ENCODE results near the gene MOGAT1. TPM values are rescaled to one million over a fixed set of nuclear protein-coding genes. Genes with fewer than 3 reads are reported as not detected.

The MOGAT1 gene
- total and polyA plus RNA-seq, 2 of the 4 experiments (the other 2 are of a cell fraction): not detected

DNA sequence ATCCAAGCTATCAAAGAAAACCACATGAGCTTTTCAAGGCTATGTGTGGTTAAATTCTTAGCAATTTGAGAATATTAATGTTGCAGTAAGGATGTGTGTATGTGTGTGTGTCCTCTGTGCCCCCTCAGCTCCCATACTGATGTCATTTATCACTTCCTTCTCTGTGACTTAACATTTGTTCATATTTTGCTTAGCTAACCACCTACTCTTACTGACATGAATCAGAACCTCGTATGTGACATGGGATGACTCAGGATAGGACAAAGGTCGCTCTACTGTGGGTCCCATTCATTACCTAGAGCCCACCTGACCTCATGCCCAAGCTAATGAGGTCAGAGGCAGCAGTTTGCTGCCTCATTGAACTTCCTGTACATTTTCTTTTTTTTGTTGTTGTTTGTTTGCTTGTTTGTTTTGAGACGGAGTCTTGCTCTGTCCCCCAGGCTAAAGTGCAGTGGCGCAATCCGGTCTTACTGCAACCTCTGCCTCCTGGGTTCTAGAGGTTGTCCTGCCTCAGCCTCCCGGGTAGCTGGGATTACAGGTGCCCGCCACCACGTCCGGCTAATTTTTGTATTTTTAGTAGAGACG, 36.3 kb downstream of the MOGAT1 start:
- TF ChIP-seq SMC3 (IDR thresholded peaks at IDR 0.05; ENCODE audit: low read depth, low read length) (no peak), FOS (IDR thresholded peaks at IDR 0.05; ENCODE audit: low read depth, low read length) (peak; percentile 49; the same call in 1 of the 2 replicates)
- Histone ChIP-seq H3K18ac (ENCODE audit: low read depth, low read length) (peak overlapping the region; percentile 54; the same call in 1 of the 2 replicates), H3K9ac (ENCODE audit: low read depth, low read length) (no peak overlapping the region), H4K5ac (ENCODE audit: low read depth, low read length) (peak overlapping the region; percentile 58; the same call in 1 of the 2 replicates), H4K91ac (ENCODE audit: insufficient read depth, low read depth, low read length) (no peak overlapping the region), H3K4ac (ENCODE audit: low read depth, low read length) (peak overlapping the region; percentile 32; the same call in 1 of the 2 replicates), H4K8ac (ENCODE audit: low read depth in 2 of 2, low read length in 2 of 2) (0 out of 4 replicates have a peak overlapping the region, but pooled peaks of 1 of the 2 experiments have one; percentile 27), H2BK15ac (ENCODE audit: low read depth, low read length) (0 out of 3 replicates have a peak overlapping the region, but pooled peaks have one; percentile 29), H3K4me2 (ENCODE audit: low read depth, low read length) (no peak overlapping the region), H2AK9ac (replicated peaks; ENCODE audit: low read depth, low read length, poor library complexity) (no peak overlapping the region), H2BK120ac (ENCODE audit: low read depth, low read length) (peak overlapping the region; percentile 33; the same call in 1 of the 2 replicates), H2AK5ac (ENCODE audit: low read depth, low read length) (peak overlapping the region; percentile 61), H3K36me3 (ENCODE audit: control insufficient read depth, insufficient read depth, low read length) (no peaks in the 10 kb centered on the region), H3K79me1 (ENCODE audit: low read depth in 1 of 2, low read length in 2 of 2) (no peaks in the 10 kb centered on the region), H3K9me1 (ENCODE audit: insufficient read depth, low read length) (peaks cover 6% of the 10 kb centered on the region; the same call in 1 of the 2 replicates), H3K27ac (ENCODE audit: insufficient read depth, low read length) (no peak overlapping the region), H3K56ac (ENCODE audit: extremely low read depth, insufficient read depth, low read length) (no peak overlapping the region), H3K9me3 (ENCODE audit: control insufficient read depth, insufficient read depth, low read length) (no peaks in the 10 kb centered on the region), H3K4me3 (ENCODE audit: insufficient read depth, low read depth, low read length) (no peak overlapping the region), H3K14ac (replicated peaks; ENCODE audit: low read depth, low read length) (peak overlapping the region; percentile 40; the same call in 1 of the 2 replicates), H2BK20ac (ENCODE audit: low read depth, low read length) (no peak overlapping the region; the same call in 1 of the 2 replicates), H2BK5ac (ENCODE audit: low read depth, low read length, poor library complexity, severe bottlenecking) (peak overlapping the region; percentile 33), H2AFZ (replicated peaks; ENCODE audit: low read length, poor library complexity) (peak overlapping the region; percentile 19), H3K27me3 (ENCODE audit: control insufficient read depth, insufficient read depth, low read length) (no peaks in the 10 kb centered on the region), H3K4me1 (ENCODE audit: control insufficient read depth, insufficient read depth, low read length) (peaks cover 11% of the 10 kb centered on the region), H3K23ac (ENCODE audit: low read depth, low read length) (peak overlapping the region; percentile 2; the same call in 1 of the 2 replicates), H4K20me1 (ENCODE audit: insufficient read depth, low read length) (no peaks in the 10 kb centered on the region)
- ChIA-PET CTCF (interaction anchor here (0.6 to 2.9 kb wide), 10 partner anchors 14 to 1242 kb away, joined by 3 to 18 read pairs (median 6); partner anchors contain the start of gene ACSL3), POLR2A (ENCODE audit: unreplicated experiment) (no interaction called here)
- in situ Hi-C loops (cut with MboI; ENCODE audit: low sequenced_read_pairs) (loop anchor here (5.0 kb wide), 1 partner anchor 155 kb away; the partner anchor contains the start of gene ACSL3), intact Hi-C loops (cut with micrococcal nuclease) (loop anchor here (1.0 to 5.0 kb wide), 5 partner anchors 90 to 250 kb away; no protein-coding TSS in a partner anchor), dilution Hi-C loops (cut with HindIII; ENCODE audit: low sequenced_read_pairs, unreplicated experiment) (no loop called here)
- no peak for ATAC-seq (ENCODE audit: low read depth)
- peak; percentile 87 for DNase-seq
- BruUV-seq (replicated peaks): no TSS peak
- WGBS, 2 experiments (ENCODE audit: extremely low coverage in 2 of 2, insufficient read length in 1 of 2): 70% methylated on average over 2 of the region's 10 CpGs; no CpG with 5 or more reads in 1 of the 2 experiments
